ENCODE results near the gene TYMP.

Gene TYMP

DNA sequence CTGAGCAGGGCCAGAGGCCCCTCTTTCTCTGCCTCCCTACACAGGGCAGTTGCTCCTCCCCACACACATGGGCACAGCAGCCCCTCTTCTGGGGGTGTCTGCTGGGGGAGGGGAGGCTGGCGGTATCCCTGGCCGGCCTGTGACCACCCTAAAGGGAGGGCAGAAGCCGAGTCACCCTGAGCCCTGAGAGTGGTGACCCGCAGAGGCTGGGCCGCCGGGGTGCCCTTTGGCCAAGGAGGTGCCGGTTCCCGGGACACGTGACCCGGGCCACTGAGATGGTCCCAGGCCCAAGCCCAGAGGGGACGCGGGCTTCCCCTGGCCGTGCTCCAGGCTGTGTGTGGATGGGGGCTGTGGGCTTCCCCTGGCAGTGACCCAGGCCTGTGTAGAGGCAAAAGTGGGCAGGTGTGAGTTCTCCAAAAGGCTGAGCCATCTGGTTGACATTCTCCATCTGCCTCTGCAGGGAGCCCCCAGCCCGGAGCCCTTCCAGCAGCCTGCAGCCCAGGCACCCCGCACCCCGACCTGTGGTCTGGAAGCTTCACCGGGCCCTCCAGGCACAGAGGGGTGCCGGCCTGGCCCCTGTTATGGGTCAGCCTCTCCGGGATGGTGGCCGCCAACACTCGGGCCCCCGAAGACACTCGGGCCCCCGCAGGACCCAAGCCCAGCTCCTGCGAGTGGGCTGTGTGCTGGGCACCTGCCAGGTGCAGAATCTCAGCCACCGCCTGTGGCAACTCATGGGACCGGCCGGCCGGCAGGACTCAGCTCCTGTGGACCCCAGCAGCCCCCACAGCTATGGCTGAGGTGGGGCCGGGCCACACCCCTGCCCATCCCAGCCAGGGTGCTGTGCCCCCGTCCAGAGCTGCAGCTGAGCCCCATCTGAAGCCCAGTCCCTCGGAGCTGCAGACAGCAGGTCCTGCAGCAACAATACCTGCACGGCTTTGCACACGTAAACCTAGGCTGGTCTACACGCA is 47.4 kb downstream of the TYMP start:
- DNase-seq = no peak

DNA sequence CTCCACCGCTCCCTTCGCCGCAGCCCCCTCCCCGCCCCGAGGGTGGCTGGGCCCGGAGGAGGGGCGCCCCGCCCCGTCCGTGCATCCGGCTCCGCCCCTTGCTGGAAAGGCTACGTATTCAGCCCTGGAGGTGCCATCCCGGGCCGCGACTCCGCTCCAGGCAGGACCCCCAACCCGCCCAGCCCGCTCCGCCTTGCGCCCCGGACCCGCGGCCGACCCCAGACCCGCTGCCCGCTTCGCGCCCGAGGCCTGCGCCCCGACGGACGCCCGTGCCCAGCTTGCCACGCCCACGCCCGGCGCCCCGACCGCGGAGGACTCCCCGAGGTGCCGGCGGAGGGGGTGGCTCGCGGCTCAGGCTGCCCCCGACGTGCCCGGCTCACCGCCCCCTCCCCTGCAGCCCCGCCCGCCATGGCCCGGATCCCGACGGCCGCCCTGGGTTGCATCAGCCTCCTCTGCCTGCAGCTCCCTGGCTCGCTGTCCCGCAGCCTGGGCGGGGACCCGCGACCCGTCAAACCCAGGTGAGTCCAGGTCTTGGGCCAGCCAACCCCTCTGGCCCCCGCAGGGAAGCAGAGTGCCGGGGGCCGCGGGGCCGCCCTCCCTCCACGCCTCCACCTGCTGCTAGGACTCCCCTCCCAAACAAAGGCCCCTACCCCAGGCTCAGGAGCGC is 48.2 kb downstream of the TYMP start, which contains the start of gene ADM2:
Gene ADM2 (plus strand): TSS at position 104 of the 667 bp plus-strand sequence. CDS start 305 bp downstream, at position 409.
- peak; percentile 51 to 76 for DNase-seq

DNA sequence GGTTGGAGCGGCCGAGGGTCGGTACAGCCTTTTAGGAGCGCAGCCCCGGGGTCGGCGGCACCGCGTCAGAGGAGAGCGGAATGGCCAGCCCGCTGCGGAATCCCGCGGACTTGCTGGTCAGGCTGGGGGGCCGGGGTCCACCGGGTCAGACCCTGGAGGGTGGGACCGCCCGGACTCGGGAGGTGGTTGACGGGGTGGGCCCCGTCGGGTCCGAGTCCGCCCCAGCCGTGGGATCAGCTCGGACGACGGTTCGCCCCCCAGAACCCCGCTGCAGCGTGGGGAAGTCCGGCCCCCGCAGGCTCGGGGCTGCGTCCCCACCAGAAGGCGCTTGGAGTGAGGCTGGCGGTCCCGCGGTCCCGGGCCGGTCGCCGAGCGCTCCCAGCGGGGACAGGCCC is 48.8 kb downstream of the TYMP start:
- no peak for DNase-seq

DNA sequence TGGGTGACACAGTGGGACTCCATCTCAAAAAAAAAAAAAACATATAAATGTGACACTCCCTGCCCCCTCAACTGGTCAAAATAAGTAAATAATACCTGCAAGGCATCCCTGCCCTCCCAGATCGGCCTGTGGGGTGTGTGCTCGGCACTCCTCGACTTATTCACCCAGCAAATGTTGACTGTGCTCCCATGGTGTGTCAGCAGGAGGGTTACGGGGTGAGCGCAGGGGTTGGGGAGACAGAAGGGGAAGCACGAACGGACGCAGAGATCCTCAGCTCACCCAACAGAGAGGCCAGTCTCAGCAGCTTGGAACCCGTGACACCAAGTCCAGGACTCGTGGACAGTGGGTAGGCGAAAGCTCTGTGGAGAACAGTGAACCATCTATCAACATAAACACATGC is 50.1 kb downstream of the TYMP start:
- no peak for DNase-seq

DNA sequence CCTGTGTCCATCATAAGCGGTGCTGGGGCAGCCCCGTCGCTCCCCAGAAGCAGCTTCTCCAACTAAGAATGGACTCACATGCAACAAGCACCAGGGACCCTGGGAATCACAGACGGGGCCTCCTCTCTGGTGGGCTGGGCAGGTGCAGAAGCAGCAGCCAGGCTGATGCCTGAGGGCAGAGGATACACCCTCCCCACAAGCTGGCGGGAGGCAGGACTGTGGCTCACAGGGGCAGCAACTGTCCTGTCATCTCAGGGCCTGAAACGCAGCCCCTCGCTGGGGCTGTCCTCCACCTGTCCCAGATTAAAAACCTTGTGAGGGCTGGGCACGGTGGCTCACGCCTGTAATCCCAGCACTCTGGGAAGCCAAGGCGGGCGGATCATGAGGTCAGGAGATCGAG is 51.9 kb downstream of the TYMP start:
- no peak for DNase-seq

DNA sequence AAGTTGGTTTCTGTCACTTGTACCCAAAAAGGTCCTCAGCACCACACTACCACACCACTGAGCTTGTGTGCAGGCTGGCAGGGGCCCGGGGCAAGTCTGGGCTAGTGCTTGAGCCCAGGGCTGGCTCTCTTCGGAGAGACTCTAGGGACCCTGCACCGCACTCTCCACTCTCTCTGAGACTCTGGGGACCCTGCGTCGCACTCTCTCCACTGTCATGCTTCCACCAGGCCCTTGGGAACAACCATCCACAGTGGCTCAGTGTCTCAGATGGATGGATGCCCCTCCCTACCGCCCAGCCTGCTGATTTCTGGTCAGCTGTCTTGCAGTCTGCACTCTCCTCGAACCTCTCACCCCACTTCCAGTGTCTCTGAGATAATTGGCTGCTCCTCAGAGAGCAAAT is 52.9 kb downstream of the TYMP start:
- DNase-seq = no peak
